Measurements from ENCODE around the gene MAP1B. TPM values are rescaled to one million over a fixed set of nuclear protein-coding genes. Genes with fewer than 3 reads are reported as not detected.
A peak's percentile ranks its signal among the peaks of the same experiment; 100 is the strongest.

Gene MAP1B
- polyA plus RNA-seq, 2 of the 4 experiments (the other 2 are of a cell fraction), result 40.2 to 73.0 TPM

DNA sequence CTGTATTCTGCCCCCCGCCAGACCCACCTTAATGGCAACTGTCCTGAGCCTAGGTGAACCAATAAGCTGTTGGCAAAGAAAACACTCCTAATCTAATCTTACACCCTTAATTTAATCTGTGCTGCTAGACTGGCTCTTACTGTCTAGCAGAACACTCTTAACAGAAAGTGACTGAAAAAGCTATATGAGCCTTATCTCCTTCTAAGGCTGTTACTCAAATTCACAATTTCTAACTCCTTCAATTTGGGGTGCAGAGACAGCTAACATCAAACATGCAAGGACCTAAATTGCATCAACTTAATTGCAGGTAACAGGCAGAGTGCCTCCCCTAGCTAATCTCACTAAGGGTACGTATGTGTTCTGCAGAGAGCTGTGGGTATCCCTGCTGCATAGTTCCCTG lies 49.5 kb upstream of the MAP1B start:
- Histone ChIP-seq H3K27ac (no peak overlapping the region), H3K9me3 (no peaks in the 10 kb centered on the region), H3K4me2 (no peak overlapping the region), H3K4me3 (no peak overlapping the region), H3K4me1 (no peaks in the 10 kb centered on the region)
- 28% methylated on average over 2 of the region's 2 CpGs for WGBS (ENCODE audit: missing lambda C conversion rate)
- ChIA-PET CTCF (no interaction called here), POLR2A (interaction anchor here (1.2 kb wide), 1 partner anchor 49 kb away, joined by 3 read pairs; the partner anchor contains the start of gene MAP1B)
- ATAC-seq, result no peak
- DNase-seq (ENCODE audit: low read depth in 1 of 2, low spot score in 1 of 2), result no peak
- TF ChIP-seq, protein P1, sequence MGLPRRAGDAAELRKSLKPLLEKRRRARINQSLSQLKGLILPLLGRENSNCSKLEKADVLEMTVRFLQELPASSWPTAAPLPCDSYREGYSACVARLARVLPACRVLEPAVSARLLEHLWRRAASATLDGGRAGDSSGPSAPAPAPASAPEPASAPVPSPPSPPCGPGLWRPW (IDR thresholded peaks at IDR 0.05), result no peak
- TF ChIP-seq MAZ (IDR thresholded peaks at IDR 0.05; ENCODE audit: borderline replicate concordance, low read depth, low read length) (no peak), BHLHE40 (IDR thresholded peaks at IDR 0.05; ENCODE audit: low read depth, low read length) (no peak), CBX8 (IDR thresholded peaks at IDR 0.05) (no peak), POLR2AphosphoS2 (conservative IDR thresholded peaks at IDR 0.05; ENCODE audit: low read length) (no peak), POLR2A (IDR thresholded peaks at IDR 0.05; ENCODE audit: low read length) (no peak)
- no peak for FAIRE-seq

DNA sequence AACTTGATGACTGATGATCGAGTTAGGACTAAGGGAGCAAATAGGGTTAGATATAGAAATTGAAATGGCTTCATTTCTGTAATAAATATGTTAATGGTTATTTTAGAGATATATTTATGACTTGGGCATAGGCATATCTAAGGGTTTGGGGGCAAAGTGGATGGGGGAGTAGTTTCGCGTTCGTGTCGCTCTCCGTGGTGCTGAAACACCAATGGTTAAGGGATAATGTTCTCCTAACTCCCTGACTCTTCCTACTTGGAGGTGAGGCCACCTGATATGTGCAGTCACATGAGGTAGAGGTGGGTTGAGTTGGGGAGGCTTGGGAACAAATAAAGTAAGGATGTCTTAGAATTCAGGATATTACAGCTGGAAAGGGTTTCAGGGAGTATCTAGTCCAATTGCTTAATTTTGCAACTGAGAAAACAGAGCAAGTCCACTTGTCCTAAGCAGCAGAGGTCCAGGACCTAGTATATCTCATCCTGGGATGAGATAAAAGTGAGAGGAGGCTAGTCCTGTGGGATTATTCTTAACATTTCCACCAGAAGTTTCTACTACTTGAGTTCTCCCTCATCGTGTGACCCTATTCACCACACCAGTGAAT lies 44.0 kb upstream of the MAP1B start:
- 53% methylated on average over 7 of the region's 7 CpGs for WGBS (ENCODE audit: missing lambda C conversion rate)
- POLR2A ChIA-PET, result no interaction called here

DNA sequence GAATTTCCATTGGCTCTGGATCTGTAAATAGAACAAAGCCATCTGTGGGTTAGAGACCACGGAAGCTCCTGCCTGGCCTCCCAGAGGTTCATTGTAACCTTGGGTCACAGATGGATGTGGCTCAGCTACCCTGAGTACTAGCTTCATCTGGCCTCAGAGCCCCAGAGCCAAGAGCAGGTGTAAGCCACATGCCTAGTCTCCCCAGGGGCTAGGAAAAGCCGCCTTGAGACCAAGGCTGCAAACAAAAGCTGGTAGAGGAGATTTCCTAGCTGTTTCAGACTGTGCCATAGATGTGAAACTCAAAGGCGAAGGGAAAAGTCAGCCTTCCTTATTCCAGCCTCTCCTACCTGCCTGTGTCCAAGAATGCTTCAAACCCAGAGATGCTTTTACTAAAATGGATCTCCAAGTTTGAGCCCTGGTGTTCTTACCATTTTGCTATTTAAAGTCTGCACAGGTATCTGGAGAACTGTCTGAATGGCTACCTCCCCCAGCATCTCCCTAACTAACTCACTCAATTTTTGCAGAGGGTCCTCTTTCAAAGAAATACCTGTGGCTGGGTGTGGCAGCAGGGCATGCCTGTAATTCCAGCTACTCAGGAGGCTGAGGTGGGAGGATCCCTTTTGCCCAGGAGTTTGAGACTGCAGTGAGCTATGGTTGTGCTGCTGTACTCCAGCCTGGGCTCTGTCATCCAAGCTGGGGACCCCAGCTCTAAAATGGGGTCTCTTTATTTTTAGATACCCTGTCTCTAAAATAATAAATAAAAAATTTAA lies 42.3 kb upstream of the MAP1B start:
- DNase-seq (ENCODE audit: low read depth in 1 of 2, low spot score in 1 of 2) (no peak), FAIRE-seq (no peak), ATAC-seq (no peak)
- Histone ChIP-seq H3K27ac (peak overlapping the region; percentile 87 to 93), H3K9me3 (no peaks in the 10 kb centered on the region), H3K4me1 (peaks cover 47% of the 10 kb centered on the region), H3K4me2 (peak overlapping the region; percentile 84), H3K4me3 (no peak overlapping the region)
- TF ChIP-seq KDM1A (IDR thresholded peaks at IDR 0.05; ENCODE audit: low read depth), result no peak
- TF ChIP-seq HOXB13 (CRISPR knock-in tag; IDR thresholded peaks at IDR 0.05; ENCODE audit: low read depth), result no peak
- TF ChIP-seq EP300 (IDR thresholded peaks at IDR 0.05), result no peak
- no peak for TF ChIP-seq RNF2 (IDR thresholded peaks at IDR 0.05; ENCODE audit: borderline replicate concordance, low read depth)
- TF ChIP-seq TFCP2L1 (CRISPR knock-in tag; IDR thresholded peaks at IDR 0.05), result no peak
- no peak for TF ChIP-seq FOXS1 (CRISPR knock-in tag; IDR thresholded peaks at IDR 0.05)
- TF ChIP-seq HOXA7 (CRISPR knock-in tag; IDR thresholded peaks at IDR 0.05), result no peak
- TF ChIP-seq CBX2 (IDR thresholded peaks at IDR 0.05; ENCODE audit: borderline replicate concordance, low read depth), result no peak
- no peak for TF ChIP-seq HDAC2 (IDR thresholded peaks at IDR 0.05)
- no peak for TF ChIP-seq BHLHE40 (IDR thresholded peaks at IDR 0.05; ENCODE audit: low read depth, low read length)
- TF ChIP-seq, protein P2, sequence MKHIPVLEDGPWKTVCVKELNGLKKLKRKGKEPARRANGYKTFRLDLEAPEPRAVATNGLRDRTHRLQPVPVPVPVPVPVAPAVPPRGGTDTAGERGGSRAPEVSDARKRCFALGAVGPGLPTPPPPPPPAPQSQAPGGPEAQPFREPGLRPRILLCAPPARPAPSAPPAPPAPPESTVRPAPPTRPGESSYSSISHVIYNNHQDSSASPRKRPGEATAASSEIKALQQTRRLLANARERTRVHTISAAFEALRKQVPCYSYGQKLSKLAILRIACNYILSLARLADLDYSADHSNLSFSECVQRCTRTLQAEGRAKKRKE (CRISPR knock-in tag; IDR thresholded peaks at IDR 0.05; ENCODE audit: low read depth), result no peak
- no peak for TF ChIP-seq FOSB (CRISPR knock-in tag; IDR thresholded peaks at IDR 0.05)
- TF ChIP-seq RCOR1 (IDR thresholded peaks at IDR 0.05; ENCODE audit: low read depth, low read length), result no peak
- ChIA-PET POLR2A (interaction anchor here (2.1 to 3.6 kb wide), 2 partner anchors 44 to 126 kb away, joined by 9 to 70 read pairs; partner anchors contain the start of gene MAP1B), CTCF (interaction anchor here (1.1 to 2.3 kb wide), 2 partner anchors 45 to 283 kb away, joined by 3 to 10 read pairs; no protein-coding TSS in a partner anchor)
- 66% methylated on average over 3 of the region's 3 CpGs for WGBS (ENCODE audit: missing lambda C conversion rate)

More for the DNA sequence above, 44.0 kb upstream of the MAP1B start:
- peaks cover 41% of the 10 kb centered on the region for H3K4me1 ChIP-seq
- no peaks in the 10 kb centered on the region for H3K9me3 ChIP-seq
- no peak overlapping the region for H3K27ac ChIP-seq
- TF ChIP-seq, protein P3, sequence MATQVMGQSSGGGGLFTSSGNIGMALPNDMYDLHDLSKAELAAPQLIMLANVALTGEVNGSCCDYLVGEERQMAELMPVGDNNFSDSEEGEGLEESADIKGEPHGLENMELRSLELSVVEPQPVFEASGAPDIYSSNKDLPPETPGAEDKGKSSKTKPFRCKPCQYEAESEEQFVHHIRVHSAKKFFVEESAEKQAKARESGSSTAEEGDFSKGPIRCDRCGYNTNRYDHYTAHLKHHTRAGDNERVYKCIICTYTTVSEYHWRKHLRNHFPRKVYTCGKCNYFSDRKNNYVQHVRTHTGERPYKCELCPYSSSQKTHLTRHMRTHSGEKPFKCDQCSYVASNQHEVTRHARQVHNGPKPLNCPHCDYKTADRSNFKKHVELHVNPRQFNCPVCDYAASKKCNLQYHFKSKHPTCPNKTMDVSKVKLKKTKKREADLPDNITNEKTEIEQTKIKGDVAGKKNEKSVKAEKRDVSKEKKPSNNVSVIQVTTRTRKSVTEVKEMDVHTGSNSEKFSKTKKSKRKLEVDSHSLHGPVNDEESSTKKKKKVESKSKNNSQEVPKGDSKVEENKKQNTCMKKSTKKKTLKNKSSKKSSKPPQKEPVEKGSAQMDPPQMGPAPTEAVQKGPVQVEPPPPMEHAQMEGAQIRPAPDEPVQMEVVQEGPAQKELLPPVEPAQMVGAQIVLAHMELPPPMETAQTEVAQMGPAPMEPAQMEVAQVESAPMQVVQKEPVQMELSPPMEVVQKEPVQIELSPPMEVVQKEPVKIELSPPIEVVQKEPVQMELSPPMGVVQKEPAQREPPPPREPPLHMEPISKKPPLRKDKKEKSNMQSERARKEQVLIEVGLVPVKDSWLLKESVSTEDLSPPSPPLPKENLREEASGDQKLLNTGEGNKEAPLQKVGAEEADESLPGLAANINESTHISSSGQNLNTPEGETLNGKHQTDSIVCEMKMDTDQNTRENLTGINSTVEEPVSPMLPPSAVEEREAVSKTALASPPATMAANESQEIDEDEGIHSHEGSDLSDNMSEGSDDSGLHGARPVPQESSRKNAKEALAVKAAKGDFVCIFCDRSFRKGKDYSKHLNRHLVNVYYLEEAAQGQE (IDR thresholded peaks at IDR 0.05), result peak; percentile 95
- TF ChIP-seq MAFK (IDR thresholded peaks at IDR 0.05; ENCODE audit: partially characterized antibody), result no peak
- no peak for TF ChIP-seq SMC3 (IDR thresholded peaks at IDR 0.05)
- FAIRE-seq (no peak), ATAC-seq (no peak), DNase-seq (ENCODE audit: low read depth in 1 of 2, low spot score in 1 of 2) (peak in 1 of 2 experiments; percentile 23)
- CTCF ChIA-PET, result no interaction called here
- H3K4me3 ChIP-seq, result no peak overlapping the region
- no peak overlapping the region for H3K4me2 ChIP-seq
